ENCODE results near the gene PDE4A. TPM values are rescaled to one million over a fixed set of nuclear protein-coding genes. Genes with fewer than 3 reads are reported as not detected.

The PDE4A gene
- total and polyA plus RNA-seq, 10 of the 15 experiments (the other 5 are each of a cell fraction or from before 2014, with no cell fraction given), result 0.24 to 13.3 (median 4.9) TPM

- TF ChIP-seq ELK1 (IDR thresholded peaks at IDR 0.05; ENCODE audit: low read depth, low read length), result no peak
- no peak for TF ChIP-seq NFYA (IDR thresholded peaks at IDR 0.05; ENCODE audit: borderline replicate concordance, low read depth, low read length)
- no peak for TF ChIP-seq KDM1A (IDR thresholded peaks at IDR 0.05; ENCODE audit: borderline replicate concordance)
- TF ChIP-seq STAT3 (IDR thresholded peaks at IDR 0.05; ENCODE audit: low read depth, low read length), result no peak
- no peak for TF ChIP-seq SIX5 (IDR thresholded peaks at IDR 0.05; ENCODE audit: low read depth, low read length, severe bottlenecking)
- TF ChIP-seq MYB (IDR thresholded peaks at IDR 0.05; ENCODE audit: borderline replicate concordance, low read depth, low read length), result no peak
- no peak for TF ChIP-seq SUPT20H (IDR thresholded peaks at IDR 0.05; ENCODE audit: borderline replicate concordance, control insufficient read depth, low read depth, low read length)
- no peak for TF ChIP-seq MTA2 (IDR thresholded peaks at IDR 0.05; ENCODE audit: low read depth)
- TF ChIP-seq ZNF592 (IDR thresholded peaks at IDR 0.05), result no peak
- no peak for TF ChIP-seq TCF12 (IDR thresholded peaks at IDR 0.05; ENCODE audit: low read depth, low read length)
- TF ChIP-seq MEF2A (IDR thresholded peaks at IDR 0.05; ENCODE audit: insufficient read depth, low read depth, low read length), result no peak
- TF ChIP-seq FOS (IDR thresholded peaks at IDR 0.05; ENCODE audit: borderline replicate concordance, extremely low read depth, insufficient read length), result no peak
- TF ChIP-seq USF1 (IDR thresholded peaks at IDR 0.05; ENCODE audit: borderline replicate concordance, extremely low read length, insufficient read depth, low read depth, low read length), result no peak
- TF ChIP-seq NR2C1 (IDR thresholded peaks at IDR 0.05), result no peak
Observed at GRCh38 chr19:10503002-10503789, 82.9 kb downstream of the PDE4A start, which contains the start of gene KEAP1 (continued).

All from GM12878 (cell line).